HEK293T (cell line): ENCODE data around the gene PITPNM2.

Experiments
- ARNT ChIP-seq: fragments of 450-650 bp; IDR thresholded peaks from 2 replicates; pipeline ENCODE4 v1.6.1; 2017; ENCODE audit warnings: mild to moderate bottlenecking
- BHLHE40 ChIP-seq: fragments of 450-650 bp; IDR thresholded peaks from 2 replicates; pipeline ENCODE4 v1.6.1; 2016; ENCODE audit warnings: mild to moderate bottlenecking, moderate library complexity, borderline replicate concordance
- CTBP1 ChIP-seq: fragments of 450-650 bp; IDR thresholded peaks from 2 replicates; pipeline ENCODE4 v1.6.1; 2016; ENCODE audit warnings: borderline replicate concordance
- ELF4 ChIP-seq: fragments of 450-650 bp; IDR thresholded peaks from 2 replicates; pipeline ENCODE4 v1.6.1; 2017; ENCODE audit warnings: antibody characterized with exemption
- FOXA1 ChIP-seq: fragments of 450-650 bp; IDR thresholded peaks from 2 replicates; pipeline ENCODE4 v1.6.1; 2016; ENCODE audit warnings: mild to moderate bottlenecking
- FOXK2 ChIP-seq: fragments of 450-650 bp; IDR thresholded peaks from 2 replicates; pipeline ENCODE4 v1.6.1; 2016; ENCODE audit warnings: mild to moderate bottlenecking
- FOXM1 ChIP-seq: fragments of 450-650 bp; IDR thresholded peaks from 2 replicates; pipeline ENCODE4 v1.6.1; 2017; ENCODE audit warnings: mild to moderate bottlenecking, borderline replicate concordance
- L3MBTL2 ChIP-seq: fragments of 450-650 bp; conservative IDR thresholded peaks from 2 replicates; pipeline ENCODE4 v1.6.1; 2016; ENCODE audit warnings: mild to moderate bottlenecking
- LEF1 ChIP-seq: fragments of 450-650 bp; IDR thresholded peaks from 2 replicates; pipeline ENCODE4 v1.6.1; 2017; ENCODE audit warnings: mild to moderate bottlenecking, borderline replicate concordance
- NFRKB ChIP-seq: fragments of 450-650 bp; IDR thresholded peaks from 2 replicates; pipeline ENCODE4 v1.6.1; 2016; ENCODE audit warnings: mild to moderate bottlenecking, moderate library complexity
- SP1 ChIP-seq: fragments of 450-650 bp; IDR thresholded peaks from 2 replicates; pipeline ENCODE4 v1.6.1; 2017
- SUZ12 ChIP-seq: fragments of 450-650 bp; IDR thresholded peaks from 2 replicates; pipeline ENCODE4 v1.6.1; 2016; ENCODE audit warnings: mild to moderate bottlenecking
- ZNF384 ChIP-seq: fragments of 450-650 bp; IDR thresholded peaks from 2 replicates; pipeline ENCODE4 v1.6.1; 2016
- TF ChIP-seq, protein P1 (sequence below): fragments of 450-650 bp; IDR thresholded peaks from 2 replicates; pipeline ENCODE4 v1.6.1; 2016

DNA sequence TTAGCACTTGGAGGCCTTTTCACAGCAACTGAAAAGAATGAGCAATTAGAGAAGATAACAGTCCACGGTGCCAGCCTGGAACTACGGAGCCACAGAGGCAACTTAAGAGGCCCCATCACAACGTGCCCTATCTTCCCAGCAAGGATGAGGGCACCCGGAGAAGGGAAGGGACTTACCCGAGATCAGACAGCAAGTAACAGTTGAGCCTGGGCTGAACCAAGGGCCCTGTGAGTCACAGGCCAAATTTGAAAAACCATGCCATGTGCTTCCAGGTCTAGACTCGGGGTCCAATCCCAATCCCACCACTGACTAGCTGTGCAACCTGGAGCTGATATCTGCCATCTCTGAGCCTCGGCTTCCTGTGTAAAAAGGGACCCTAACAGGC, 42.2 kb downstream of the PITPNM2 start:
- TF ChIP-seq SP1 (no peak), CTBP1 (no peak), BHLHE40 (no peak), FOXA1 (no peak), NFRKB (no peak), ZNF384 (no peak), FOXM1 (no peak), ARNT (no peak), FOXK2 (no peak), ELF4 (no peak), LEF1 (no peak), SUZ12 (no peak), L3MBTL2 (no peak)
- TF ChIP-seq, protein P1, sequence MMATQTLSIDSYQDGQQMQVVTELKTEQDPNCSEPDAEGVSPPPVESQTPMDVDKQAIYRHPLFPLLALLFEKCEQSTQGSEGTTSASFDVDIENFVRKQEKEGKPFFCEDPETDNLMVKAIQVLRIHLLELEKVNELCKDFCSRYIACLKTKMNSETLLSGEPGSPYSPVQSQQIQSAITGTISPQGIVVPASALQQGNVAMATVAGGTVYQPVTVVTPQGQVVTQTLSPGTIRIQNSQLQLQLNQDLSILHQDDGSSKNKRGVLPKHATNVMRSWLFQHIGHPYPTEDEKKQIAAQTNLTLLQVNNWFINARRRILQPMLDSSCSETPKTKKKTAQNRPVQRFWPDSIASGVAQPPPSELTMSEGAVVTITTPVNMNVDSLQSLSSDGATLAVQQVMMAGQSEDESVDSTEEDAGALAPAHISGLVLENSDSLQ, result no peak
